Measurements from ENCODE around the gene NBAS.

Gene NBAS

DNA sequence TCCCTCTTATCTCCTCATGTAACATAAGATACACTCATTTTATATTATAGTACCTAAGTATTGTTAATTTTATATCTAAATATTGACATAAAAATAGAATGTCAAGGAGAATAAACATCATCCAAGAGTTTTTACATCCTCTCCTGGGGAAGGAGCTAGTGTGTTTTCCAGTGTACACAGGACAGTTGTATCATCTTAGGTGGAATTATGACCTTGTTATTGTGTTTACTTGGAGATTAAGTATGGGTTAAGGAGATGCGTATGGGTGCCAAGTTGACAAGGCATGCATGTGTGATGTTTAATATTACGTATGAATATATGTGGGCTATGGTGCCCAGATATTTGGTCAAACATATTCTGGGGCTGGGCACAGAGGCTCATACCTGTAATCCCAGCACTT lies 19.3 kb upstream of the NBAS start:
- DNase-seq (ENCODE audit: low read depth in 2 of 2), result no peak
- no peak overlapping the region for H3K4me3 ChIP-seq (replicated peaks in 1 of 2; ENCODE audit: low read depth in 2 of 2, low read length in 2 of 2)
- no peak for TF ChIP-seq CTCF (IDR thresholded peaks at IDR 0.05; ENCODE audit: low read depth, low read length)

GRCh38 chr2:15579641-15580040 lies 18.5 kb upstream of the NBAS start:
- no peak for DNase-seq (ENCODE audit: low read depth in 2 of 2)
- TF ChIP-seq CTCF (IDR thresholded peaks at IDR 0.05; ENCODE audit: low read depth, low read length), result no peak
- no peak overlapping the region for H3K4me3 ChIP-seq (replicated peaks in 1 of 2; ENCODE audit: low read depth in 2 of 2, low read length in 2 of 2)

DNA sequence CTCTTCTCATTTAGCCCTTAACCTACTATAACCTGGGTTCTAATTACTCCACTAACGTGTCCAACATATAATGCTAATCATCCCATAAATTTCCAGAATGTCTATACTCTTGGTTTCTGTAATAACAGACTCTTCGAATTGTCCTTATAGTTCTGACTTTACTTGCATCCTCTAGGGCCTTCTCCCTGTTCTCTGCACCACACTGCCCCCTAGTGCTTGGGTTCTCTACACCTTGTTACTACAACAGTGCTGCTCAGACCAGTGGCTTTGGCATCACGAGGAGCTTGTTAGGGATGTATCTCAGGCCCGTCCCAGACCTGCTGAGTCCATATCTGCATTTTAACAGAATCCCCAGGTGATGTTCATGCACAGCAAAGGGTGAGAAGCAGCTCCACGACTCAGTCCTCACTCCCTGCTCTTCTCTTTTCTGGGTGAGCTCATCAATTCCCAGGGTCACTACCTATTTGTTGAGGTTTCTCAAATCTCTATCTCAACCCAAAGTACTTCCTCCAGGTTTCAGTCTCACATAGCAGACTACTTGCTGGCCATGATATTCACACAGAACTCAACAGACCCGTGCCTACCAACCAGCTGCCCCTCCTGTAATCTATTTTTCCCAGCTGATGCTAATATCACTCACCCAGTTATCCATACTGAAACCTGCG lies 16.1 kb upstream of the NBAS start:
- H3K4me3 ChIP-seq (replicated peaks in 1 of 2; ENCODE audit: low read depth in 2 of 2, low read length in 2 of 2), result no peak overlapping the region
- peak; percentile 89 for DNase-seq (ENCODE audit: low read depth in 2 of 2)
- TF ChIP-seq CTCF (IDR thresholded peaks at IDR 0.05; ENCODE audit: low read depth, low read length), result peak; percentile 88

DNA sequence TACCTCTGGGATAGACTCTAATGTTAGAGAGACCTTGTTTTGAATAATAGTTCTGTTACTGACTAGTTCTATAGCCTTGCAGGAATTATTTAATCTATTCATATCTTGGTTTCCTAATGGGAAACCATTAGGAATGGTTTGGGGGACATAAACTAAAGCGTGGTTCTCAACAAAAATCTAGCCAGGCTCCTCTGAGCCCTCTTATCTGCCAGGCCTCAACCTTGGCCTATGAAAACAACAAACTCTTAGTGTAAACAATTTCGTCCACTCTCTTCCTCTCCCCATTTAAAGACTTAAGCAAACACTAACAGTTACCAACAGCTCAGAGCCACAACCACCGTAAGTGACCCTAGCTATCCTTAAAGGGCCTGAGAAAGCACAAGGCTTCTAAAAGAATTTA lies 10.6 kb upstream of the NBAS start:
- DNase-seq (ENCODE audit: low read depth in 2 of 2), result no peak
- H3K4me3 ChIP-seq (replicated peaks in 1 of 2; ENCODE audit: low read depth in 2 of 2, low read length in 2 of 2), result no peak overlapping the region

GRCh38 chr2:15570104-15570503 lies 9.0 kb upstream of the NBAS start:
- DNase-seq (ENCODE audit: low read depth in 2 of 2), result no peak
- H3K4me3 ChIP-seq (replicated peaks in 1 of 2; ENCODE audit: low read depth in 2 of 2, low read length in 2 of 2), result no peak overlapping the region
- TF ChIP-seq CTCF (IDR thresholded peaks at IDR 0.05; ENCODE audit: low read depth, low read length), result no peak

More for the DNA sequence above, 10.6 kb upstream of the NBAS start:
- no peak for TF ChIP-seq CTCF (IDR thresholded peaks at IDR 0.05; ENCODE audit: low read depth, low read length)

- H3K4me3 ChIP-seq (replicated peaks in 1 of 2; ENCODE audit: low read depth in 2 of 2, low read length in 2 of 2), result no peak overlapping the region
- TF ChIP-seq CTCF (IDR thresholded peaks at IDR 0.05; ENCODE audit: low read depth, low read length), result no peak
- DNase-seq (ENCODE audit: low read depth in 2 of 2), result no peak
These were observed 7.7 kb upstream of the NBAS start for GRCh38 chr2:15568874-15569273.

DNA sequence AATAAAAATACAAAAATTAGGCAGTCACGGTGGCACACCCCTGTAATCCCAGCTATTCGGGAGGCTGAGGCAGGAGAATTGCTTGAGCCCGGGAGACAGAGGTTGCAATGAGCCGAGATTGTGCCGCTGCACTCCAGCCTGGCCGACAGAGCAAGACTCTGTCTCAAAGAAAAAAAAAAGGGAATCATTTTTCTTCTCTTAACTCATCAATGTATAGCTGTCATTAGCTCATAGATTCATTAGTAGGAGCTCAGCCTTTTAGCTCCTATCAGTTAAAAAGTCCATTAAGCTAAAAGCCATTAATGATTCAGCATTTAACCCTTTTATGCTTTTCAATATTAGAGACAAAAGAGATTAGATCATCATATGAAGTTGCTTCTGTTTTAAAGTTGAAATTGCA lies 5.8 kb upstream of the NBAS start:
- no peak for TF ChIP-seq CTCF (IDR thresholded peaks at IDR 0.05; ENCODE audit: low read depth, low read length)
- H3K4me3 ChIP-seq (replicated peaks in 1 of 2; ENCODE audit: low read depth in 2 of 2, low read length in 2 of 2), result no peak overlapping the region
- no peak for DNase-seq (ENCODE audit: low read depth in 2 of 2)

Measured in cardiac fibroblast (primary cell).